Tibial artery (tissue), 4 donors: ENCODE data around the gene AGPS.

Experiments used
- DNase-seq, 2 donors: peaks; one replicate each; pipeline ENCODE4 v3.0.0-alpha.2; 2019
- H3K27ac ChIP-seq, 2 donors: fragments of 200-600 bp; sonication (generic) in 1 of 2; 1 replicate in 1 of 2; 2 replicates in 1 of 2; pipeline ENCODE4 v1.5.1; 2018 to 2019; ENCODE audit warnings: mild to moderate bottlenecking in 1 of 2
- H3K27me3 ChIP-seq, 2 donors: fragments of 200-600 bp; sonication (generic) in 1 of 2; one replicate each; pipeline versions ENCODE4 v1.5.1 to v1.6.0; 2016 to 2019
- H3K36me3 ChIP-seq, 3 donors: fragments of 200-600 bp; sonication (generic) in 2 of 3; one replicate each; pipeline ENCODE4 v1.5.1; 2016 to 2019; ENCODE audit warnings: mild to moderate bottlenecking in 2 of 3
- H3K4me1 ChIP-seq, 4 donors: fragments of 200-600 bp; sonication (generic) in 2 of 4; 1 replicate in 3 of 4; 2 replicates in 1 of 4; pipeline ENCODE4 v1.5.1; 2016 to 2019
- H3K4me3 ChIP-seq, 2 donors: fragments of 200-600 bp; sonication (generic) in 1 of 2; 1 replicate in 1 of 2; 2 replicates in 1 of 2; pipeline ENCODE4 v1.5.1; 2018 to 2019; ENCODE audit warnings: mild to moderate bottlenecking in 2 of 2
- H3K9me3 ChIP-seq, 3 donors: fragments of 200-600 bp; sonication (generic) in 1 of 3; one replicate each; pipeline ENCODE4 v1.5.1; 2016 to 2019
- intact Hi-C: fragments of 100-400 bp; cut with DNase I; formaldehyde crosslinking; loops from one replicate; pipeline ENCODE4 v1.15.0; 2023; ENCODE audit warnings: low total_unique reads
- TF ChIP-seq, protein P1 (sequence below), 2 experiments: fragments of 200-600 bp in 1 of 2; fragments of 450-650 bp in 1 of 2; IDR thresholded peaks; one replicate each; pipeline ENCODE4 v1.5.1; 2017 to 2019; ENCODE audit warnings: antibody characterized with exemption in 2 of 2, mild to moderate bottlenecking in 1 of 2, moderate library complexity in 1 of 2

AGPS gene

DNA sequence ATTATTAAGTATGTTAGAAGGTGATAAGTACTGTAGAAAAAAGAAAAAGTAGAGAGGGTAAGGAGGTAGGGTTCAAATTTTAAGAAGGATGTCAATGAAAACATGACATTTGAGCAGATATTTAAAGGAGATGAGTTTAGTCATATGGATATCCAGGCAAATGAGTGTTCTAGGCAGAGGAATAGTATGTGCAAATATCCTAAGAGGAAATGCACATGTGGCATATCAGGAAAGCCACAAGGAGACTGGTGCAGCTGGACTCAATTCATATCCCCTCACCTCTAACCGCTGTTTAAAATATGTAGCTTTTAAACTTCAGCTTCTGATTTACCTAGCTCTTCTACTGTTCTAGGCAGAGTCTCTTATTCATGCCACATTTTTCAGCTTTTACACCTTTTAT is 9.5 kb downstream of the AGPS start:
- no peak for DNase-seq
- no peaks in the 10 kb centered on the region for H3K36me3 ChIP-seq
- H3K9me3 ChIP-seq = no peaks in the 10 kb centered on the region
- peaks cover 0 to 18% (median 0%) of the 10 kb centered on the region in 4 donors for H3K4me1 ChIP-seq
- intact Hi-C loops = no loop called here
- TF ChIP-seq, protein P1, sequence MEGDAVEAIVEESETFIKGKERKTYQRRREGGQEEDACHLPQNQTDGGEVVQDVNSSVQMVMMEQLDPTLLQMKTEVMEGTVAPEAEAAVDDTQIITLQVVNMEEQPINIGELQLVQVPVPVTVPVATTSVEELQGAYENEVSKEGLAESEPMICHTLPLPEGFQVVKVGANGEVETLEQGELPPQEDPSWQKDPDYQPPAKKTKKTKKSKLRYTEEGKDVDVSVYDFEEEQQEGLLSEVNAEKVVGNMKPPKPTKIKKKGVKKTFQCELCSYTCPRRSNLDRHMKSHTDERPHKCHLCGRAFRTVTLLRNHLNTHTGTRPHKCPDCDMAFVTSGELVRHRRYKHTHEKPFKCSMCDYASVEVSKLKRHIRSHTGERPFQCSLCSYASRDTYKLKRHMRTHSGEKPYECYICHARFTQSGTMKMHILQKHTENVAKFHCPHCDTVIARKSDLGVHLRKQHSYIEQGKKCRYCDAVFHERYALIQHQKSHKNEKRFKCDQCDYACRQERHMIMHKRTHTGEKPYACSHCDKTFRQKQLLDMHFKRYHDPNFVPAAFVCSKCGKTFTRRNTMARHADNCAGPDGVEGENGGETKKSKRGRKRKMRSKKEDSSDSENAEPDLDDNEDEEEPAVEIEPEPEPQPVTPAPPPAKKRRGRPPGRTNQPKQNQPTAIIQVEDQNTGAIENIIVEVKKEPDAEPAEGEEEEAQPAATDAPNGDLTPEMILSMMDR (IDR thresholded peaks at IDR 0.05) = no peak
- H3K27ac ChIP-seq = no peak overlapping the region
- H3K4me3 ChIP-seq = no peak overlapping the region
- H3K27me3 ChIP-seq = no peaks in the 10 kb centered on the region

DNA sequence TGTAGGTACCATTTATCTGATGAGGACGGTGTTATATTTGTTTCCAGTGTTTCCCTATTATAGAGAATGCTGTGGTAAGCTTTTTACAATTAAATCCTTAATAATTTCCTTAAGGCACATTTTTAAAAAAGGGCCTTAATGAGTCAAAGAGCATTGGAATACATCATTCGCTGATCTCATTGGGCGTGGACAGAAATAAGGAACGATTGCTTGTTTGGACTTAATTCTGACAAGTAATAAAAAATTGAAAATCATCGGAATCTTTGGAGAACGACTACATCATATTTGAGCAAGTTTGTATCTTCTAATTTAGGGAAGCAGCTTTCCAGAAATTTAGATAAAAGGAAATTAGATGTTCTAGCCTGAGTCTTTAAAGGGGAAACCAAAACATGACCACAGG is 11.3 kb downstream of the AGPS start:
- no peak for DNase-seq
- Histone ChIP-seq H3K9me3 (no peaks in the 10 kb centered on the region), H3K36me3 (no peaks in the 10 kb centered on the region), H3K27ac (no peak overlapping the region), H3K4me1 (peaks cover 0 to 12% (median 0%) of the 10 kb centered on the region in 4 donors), H3K4me3 (no peak overlapping the region), H3K27me3 (no peaks in the 10 kb centered on the region)
- TF ChIP-seq, protein P1 (IDR thresholded peaks at IDR 0.05) = no peak
- intact Hi-C loops = no loop called here

DNA sequence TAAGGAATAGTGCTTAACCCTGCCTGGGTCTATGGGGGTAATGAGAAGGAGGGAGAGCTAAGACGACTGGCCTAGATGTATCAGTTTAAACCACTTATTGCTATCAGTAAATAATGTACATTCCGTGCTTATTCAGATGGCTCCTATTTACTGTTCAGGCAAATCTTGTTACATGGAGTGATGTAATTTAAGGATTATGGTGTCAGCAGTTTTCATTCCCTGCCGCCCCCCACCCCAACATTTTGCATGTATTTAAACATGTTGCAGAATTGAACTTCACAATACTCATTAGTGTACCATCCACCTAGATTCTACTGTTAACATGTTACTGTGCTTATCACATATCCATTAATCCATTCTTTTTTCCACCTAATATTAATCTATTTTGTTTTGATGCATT is 11.7 kb downstream of the AGPS start:
- no peak for DNase-seq
- H3K27ac ChIP-seq = no peak overlapping the region
- H3K36me3 ChIP-seq = no peaks in the 10 kb centered on the region
- H3K9me3 ChIP-seq = no peaks in the 10 kb centered on the region
- peaks cover 0 to 12% (median 0%) of the 10 kb centered on the region in 4 donors for H3K4me1 ChIP-seq
- TF ChIP-seq, protein P1 (IDR thresholded peaks at IDR 0.05) = no peak
- H3K27me3 ChIP-seq = no peaks in the 10 kb centered on the region
- intact Hi-C loops = no loop called here
- no peak overlapping the region for H3K4me3 ChIP-seq

DNA sequence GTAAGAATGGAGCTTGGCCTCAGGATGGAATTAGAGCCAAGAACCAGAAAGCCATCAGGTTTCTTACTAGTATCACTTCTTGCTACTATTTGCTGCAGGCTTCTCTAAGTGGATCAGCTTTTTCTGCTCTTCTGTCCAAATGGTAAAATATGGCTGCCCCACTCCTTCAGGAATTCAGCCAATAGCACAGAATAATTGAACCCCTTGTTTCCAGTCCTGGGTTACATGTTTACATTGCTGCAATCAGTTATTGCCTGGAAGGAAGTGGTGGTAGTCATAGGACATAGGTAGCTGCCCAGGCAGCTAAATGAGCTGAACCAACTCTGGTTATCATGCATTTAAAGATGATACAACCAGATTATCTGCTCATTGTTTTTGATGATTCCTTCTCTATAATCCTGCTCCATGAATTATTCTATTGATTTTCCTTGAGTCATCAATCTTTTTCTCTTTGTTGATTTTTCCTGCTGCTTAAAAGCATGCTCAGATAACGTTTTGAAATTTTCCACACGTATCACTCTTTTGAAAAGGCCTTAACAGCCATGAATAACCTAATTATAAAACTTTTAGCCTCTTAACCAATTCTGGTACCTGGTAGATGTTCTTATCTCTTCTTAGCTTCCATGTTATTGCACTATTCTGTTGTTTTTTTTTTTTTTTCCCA is 12.6 kb downstream of the AGPS start:
- no peak for DNase-seq
- no peak overlapping the region for H3K27ac ChIP-seq
- intact Hi-C loops = no loop called here

DNA sequence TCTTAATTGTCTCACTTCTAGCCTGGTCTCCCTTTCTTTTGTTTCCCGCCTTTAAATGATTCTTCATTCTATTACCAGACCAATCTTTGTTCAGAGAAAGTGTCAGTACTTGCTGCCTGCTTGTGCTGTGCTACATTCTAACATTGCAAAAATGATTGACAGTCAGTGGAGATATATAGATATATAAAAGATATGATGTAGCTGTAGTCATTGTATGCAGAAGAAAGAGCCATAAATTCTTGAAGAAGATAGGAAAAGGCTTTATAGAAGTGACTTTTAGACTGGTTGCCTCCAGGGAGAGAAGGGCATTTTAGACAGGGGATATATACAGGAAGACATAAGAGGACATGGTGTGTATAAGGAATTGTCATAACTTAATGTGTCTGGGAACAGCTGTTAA is 13.6 kb downstream of the AGPS start:
- TF ChIP-seq, protein P1 (IDR thresholded peaks at IDR 0.05) = no peak
- intact Hi-C loops = no loop called here
- H3K4me1 ChIP-seq = peaks cover 0 to 9% (median 0%) of the 10 kb centered on the region in 4 donors
- no peaks in the 10 kb centered on the region for H3K9me3 ChIP-seq
- no peaks in the 10 kb centered on the region for H3K27me3 ChIP-seq
- no peaks in the 10 kb centered on the region for H3K36me3 ChIP-seq
- H3K27ac ChIP-seq = no peak overlapping the region
- no peak overlapping the region for H3K4me3 ChIP-seq
- DNase-seq = no peak

More for the DNA sequence above, 12.6 kb downstream of the AGPS start:
- Histone ChIP-seq H3K27me3 (no peaks in the 10 kb centered on the region), H3K36me3 (no peaks in the 10 kb centered on the region), H3K4me1 (peaks cover 0 to 9% (median 0%) of the 10 kb centered on the region in 4 donors), H3K4me3 (no peak overlapping the region), H3K9me3 (no peaks in the 10 kb centered on the region)
- TF ChIP-seq, protein P1 (IDR thresholded peaks at IDR 0.05) = no peak
